Endothelial cell of umbilical vein (primary cell): Measurements from ENCODE around the gene PDK1.

ENCODE experiments used
- EZH2 ChIP-seq: IDR thresholded peaks from 2 replicates; pipeline ENCODE4 v1.6.1; 2012; ENCODE audit warnings: borderline replicate concordance, low read depth, mild to moderate bottlenecking, moderate library complexity, low read length, inconsistent platforms; ENCODE audit not compliant: severe bottlenecking
- FOS ChIP-seq: IDR thresholded peaks from 2 replicates; pipeline ENCODE4 v1.6.1; 2011; ENCODE audit warnings: mild to moderate bottlenecking, low read length, moderate library complexity, borderline replicate concordance; ENCODE audit not compliant: insufficient read depth
- GATA2 ChIP-seq: IDR thresholded peaks from 2 replicates; pipeline ENCODE4 v1.7.0; 2011; ENCODE audit warnings: low read depth, mild to moderate bottlenecking, moderate library complexity, mixed read lengths, low read length; ENCODE audit not compliant: insufficient read length, insufficient read depth
- JUN ChIP-seq: IDR thresholded peaks from 2 replicates; pipeline ENCODE4 v1.6.1; 2011; ENCODE audit warnings: borderline replicate concordance, low read depth; ENCODE audit not compliant: insufficient read length, insufficient read depth
- MYC ChIP-seq: IDR thresholded peaks from one replicate; pipeline ENCODE4 v1.6.1; 2011; ENCODE audit warnings: mild to moderate bottlenecking, low read depth, low read length
- POLR2A ChIP-seq: IDR thresholded peaks from 2 replicates; pipeline ENCODE4 v1.6.1; 2012; ENCODE audit warnings: low read depth, mild to moderate bottlenecking, control low read depth, low read length
- POLR2AphosphoS5 ChIP-seq: IDR thresholded peaks from 2 replicates; pipeline ENCODE4 v1.6.1; 2012; ENCODE audit warnings: low read depth, mild to moderate bottlenecking, control low read depth, low read length, moderate library complexity; ENCODE audit not compliant: insufficient read depth
- TF ChIP-seq, protein P1 (sequence below), 2 donors: IDR thresholded peaks; 1 replicate in 1 of 2; 2 replicates in 1 of 2; pipeline ENCODE4 v1.5.1; 2011; ENCODE audit warnings: low read length in 2 of 2, mild to moderate bottlenecking in 2 of 2, moderate library complexity in 2 of 2, control low read depth in 1 of 2, inconsistent platforms in 1 of 2, low read depth in 1 of 2; ENCODE audit not compliant: insufficient read depth in 1 of 2; ENCODE audit errors: extremely low read depth in 1 of 2
- TF ChIP-seq, protein P2 (sequence below): IDR thresholded peaks from 2 replicates; pipeline ENCODE4 v1.6.1; 2011; ENCODE audit not compliant: insufficient read depth, insufficient read length

DNA sequence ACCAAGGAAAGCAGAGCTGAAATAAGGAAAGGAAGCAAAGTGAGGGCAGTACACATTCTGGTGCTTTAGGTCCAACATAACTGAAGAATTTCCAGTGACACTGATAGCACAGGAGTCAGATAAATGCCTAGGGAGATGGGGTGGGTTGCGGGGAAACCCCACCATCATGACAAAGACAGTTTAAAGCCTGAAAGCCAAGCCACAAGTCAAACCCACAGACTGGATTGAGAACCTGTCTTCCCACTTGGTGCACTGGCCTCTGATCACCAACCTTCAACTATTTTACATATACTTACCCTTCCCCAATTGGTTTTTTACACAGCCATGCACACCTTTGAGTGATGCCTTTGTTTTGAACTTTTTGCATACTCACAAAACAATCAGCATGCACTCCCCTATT, 22.2 kb upstream of the PDK1 start:
- TF ChIP-seq, protein P1, sequence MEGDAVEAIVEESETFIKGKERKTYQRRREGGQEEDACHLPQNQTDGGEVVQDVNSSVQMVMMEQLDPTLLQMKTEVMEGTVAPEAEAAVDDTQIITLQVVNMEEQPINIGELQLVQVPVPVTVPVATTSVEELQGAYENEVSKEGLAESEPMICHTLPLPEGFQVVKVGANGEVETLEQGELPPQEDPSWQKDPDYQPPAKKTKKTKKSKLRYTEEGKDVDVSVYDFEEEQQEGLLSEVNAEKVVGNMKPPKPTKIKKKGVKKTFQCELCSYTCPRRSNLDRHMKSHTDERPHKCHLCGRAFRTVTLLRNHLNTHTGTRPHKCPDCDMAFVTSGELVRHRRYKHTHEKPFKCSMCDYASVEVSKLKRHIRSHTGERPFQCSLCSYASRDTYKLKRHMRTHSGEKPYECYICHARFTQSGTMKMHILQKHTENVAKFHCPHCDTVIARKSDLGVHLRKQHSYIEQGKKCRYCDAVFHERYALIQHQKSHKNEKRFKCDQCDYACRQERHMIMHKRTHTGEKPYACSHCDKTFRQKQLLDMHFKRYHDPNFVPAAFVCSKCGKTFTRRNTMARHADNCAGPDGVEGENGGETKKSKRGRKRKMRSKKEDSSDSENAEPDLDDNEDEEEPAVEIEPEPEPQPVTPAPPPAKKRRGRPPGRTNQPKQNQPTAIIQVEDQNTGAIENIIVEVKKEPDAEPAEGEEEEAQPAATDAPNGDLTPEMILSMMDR (IDR thresholded peaks at IDR 0.05; ENCODE audit: extremely low read depth in 1 of 2, insufficient read depth in 1 of 2, low read depth in 1 of 2, low read length in 2 of 2), result no peak
- no peak for TF ChIP-seq POLR2AphosphoS5
- TF ChIP-seq, protein P2, sequence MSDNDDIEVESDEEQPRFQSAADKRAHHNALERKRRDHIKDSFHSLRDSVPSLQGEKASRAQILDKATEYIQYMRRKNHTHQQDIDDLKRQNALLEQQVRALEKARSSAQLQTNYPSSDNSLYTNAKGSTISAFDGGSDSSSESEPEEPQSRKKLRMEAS, result no peak
- no peak for TF ChIP-seq POLR2A
- no peak for TF ChIP-seq JUN
- TF ChIP-seq EZH2, result no peak
- TF ChIP-seq FOS, result no peak
- TF ChIP-seq GATA2, result no peak
- TF ChIP-seq MYC, result no peak
